M059J (cell line): ENCODE results near the gene EEF1A1. TPM values are rescaled to one million over a fixed set of nuclear protein-coding genes. Genes with fewer than 3 reads are reported as not detected.

Source experiments
- DNase-seq: peaks from one replicate; pipeline ENCODE4 v3.0.0-alpha.2; 2012; ENCODE audit warnings: low read depth
- total RNA-seq: library from RNA; depleted of rRNA; stranded (reverse); fragments of >200 nt; shearing (Covaris generic); gene quantifications from 2 replicates; pipeline ENCODE4 v1.2.3, GENCODE V29; 2014; rRNA removed

Gene EEF1A1
- total RNA-seq, 1 experiment from 2014 or later, result 5,853 TPM

GRCh38 chr6:73505142-73505541, 15.7 kb downstream of the EEF1A1 start:
- no peak for DNase-seq

GRCh38 chr6:73504160-73504559, 16.7 kb downstream of the EEF1A1 start:
- no peak for DNase-seq

- DNase-seq, result no peak
These were observed 17.6 kb downstream of the EEF1A1 start for GRCh38 chr6:73503027-73503772.

GRCh38 chr6:73497915-73498314, 22.9 kb downstream of the EEF1A1 start:
- DNase-seq, result no peak

- DNase-seq, result peak; percentile 12
These were observed 29.5 kb downstream of the EEF1A1 start for GRCh38 chr6:73491377-73491776.

- no peak for DNase-seq
These were observed 33.4 kb downstream of the EEF1A1 start for GRCh38 chr6:73487473-73487872.

GRCh38 chr6:73484438-73484837, 36.4 kb downstream of the EEF1A1 start:
- no peak for DNase-seq

- no peak for DNase-seq
These were observed 38.9 kb downstream of the EEF1A1 start for GRCh38 chr6:73481969-73482368.

- no peak for DNase-seq
These were observed 43.4 kb downstream of the EEF1A1 start for GRCh38 chr6:73477407-73477806.

- no peak for DNase-seq
These were observed 44.1 kb downstream of the EEF1A1 start for GRCh38 chr6:73476723-73477122.

GRCh38 chr6:73471686-73472290, 49.0 kb downstream of the EEF1A1 start:
- no peak for DNase-seq

Other genes starting within 250 kb of the EEF1A1 start
- not detected in 2 replicates for gene DPPA5, start 166.8 kb downstream of the EEF1A1 start, total RNA-seq
- gene KHDC3L, start 158.4 kb downstream of the EEF1A1 start, total RNA-seq, result 0.22 TPM in 1 of 2 replicates, not detected in the other
- gene OOEP, start 151.1 kb downstream of the EEF1A1 start, total RNA-seq, result not detected in 2 replicates
- not detected in 2 replicates for gene DDX43, start 126.2 kb downstream of the EEF1A1 start, total RNA-seq
- 7.8 and 12.5 TPM in 2 replicates for gene CGAS, start 68.7 kb downstream of the EEF1A1 start, total RNA-seq
- 14.4 and 17.8 TPM in 2 replicates for gene MTO1, start 59.3 kb downstream of the EEF1A1 start, total RNA-seq
- 13.2 and 16.4 TPM in 2 replicates for gene SLC17A5, start 133.0 kb upstream of the EEF1A1 start, total RNA-seq
- 24.0 and 39.3 TPM in 2 replicates for gene CD109, start 175.2 kb upstream of the EEF1A1 start, total RNA-seq